ENCODE measurements around the gene OSBPL5.

DNA sequence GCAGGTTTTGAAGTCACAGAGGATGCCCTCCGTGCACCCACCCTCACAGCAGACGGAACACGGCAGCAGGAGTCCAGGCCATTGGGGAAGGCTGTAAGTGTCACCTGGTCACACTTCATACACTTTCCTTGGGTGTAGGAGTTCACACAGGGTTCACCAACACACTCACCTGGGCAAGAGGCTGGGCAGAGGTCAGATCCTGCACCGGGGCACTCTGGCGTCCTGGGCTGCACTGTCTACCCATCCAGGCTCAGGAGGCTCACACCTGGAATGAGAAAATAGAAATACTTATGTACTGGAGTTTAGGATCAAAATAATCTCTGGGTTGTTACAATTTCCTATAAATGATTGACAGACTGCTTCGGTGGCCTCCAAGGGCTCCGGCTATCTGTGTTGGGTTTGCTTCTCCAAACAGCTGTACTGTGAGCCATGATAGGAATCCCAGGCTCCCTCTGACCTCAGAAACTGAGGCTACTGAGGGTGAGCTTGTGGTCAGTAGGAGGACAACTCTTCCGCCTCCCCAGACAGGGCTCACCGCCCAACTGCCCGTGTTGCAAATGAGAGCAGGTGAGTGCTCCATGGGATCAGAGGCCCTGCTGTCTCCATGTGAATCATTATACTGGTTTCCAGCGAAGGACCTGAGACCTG is 87.8 kb downstream of the OSBPL5 start:
- TF ChIP-seq EZH2 (IDR thresholded peaks at IDR 0.05; ENCODE audit: borderline replicate concordance, low read depth, low read length, poor library complexity, severe bottlenecking) = no peak
- TF ChIP-seq, protein P1, sequence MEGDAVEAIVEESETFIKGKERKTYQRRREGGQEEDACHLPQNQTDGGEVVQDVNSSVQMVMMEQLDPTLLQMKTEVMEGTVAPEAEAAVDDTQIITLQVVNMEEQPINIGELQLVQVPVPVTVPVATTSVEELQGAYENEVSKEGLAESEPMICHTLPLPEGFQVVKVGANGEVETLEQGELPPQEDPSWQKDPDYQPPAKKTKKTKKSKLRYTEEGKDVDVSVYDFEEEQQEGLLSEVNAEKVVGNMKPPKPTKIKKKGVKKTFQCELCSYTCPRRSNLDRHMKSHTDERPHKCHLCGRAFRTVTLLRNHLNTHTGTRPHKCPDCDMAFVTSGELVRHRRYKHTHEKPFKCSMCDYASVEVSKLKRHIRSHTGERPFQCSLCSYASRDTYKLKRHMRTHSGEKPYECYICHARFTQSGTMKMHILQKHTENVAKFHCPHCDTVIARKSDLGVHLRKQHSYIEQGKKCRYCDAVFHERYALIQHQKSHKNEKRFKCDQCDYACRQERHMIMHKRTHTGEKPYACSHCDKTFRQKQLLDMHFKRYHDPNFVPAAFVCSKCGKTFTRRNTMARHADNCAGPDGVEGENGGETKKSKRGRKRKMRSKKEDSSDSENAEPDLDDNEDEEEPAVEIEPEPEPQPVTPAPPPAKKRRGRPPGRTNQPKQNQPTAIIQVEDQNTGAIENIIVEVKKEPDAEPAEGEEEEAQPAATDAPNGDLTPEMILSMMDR (conservative IDR thresholded peaks at IDR 0.05; ENCODE audit: low read depth, low read length) = no peak
